ENCODE data around the gene FOXN3.
"Not testable (repeated sequence)": the region's sequence is repeated elsewhere in the genome, so short reads cannot be mapped to it uniquely, and the experiment has no call there.

FOXN3 gene

GRCh38 chr14:89164168-89165073 lies 252.6 kb downstream of the FOXN3 start:
- Histone ChIP-seq H3K4me1 (ENCODE audit: control insufficient read depth, insufficient read depth, low read length) (peaks cover 7% of the 10 kb centered on the region), H3K9ac (ENCODE audit: low read length in 2 of 2) (no peak overlapping the region), H3K9me3 (ENCODE audit: control insufficient read depth in 2 of 2, low read length in 2 of 2) (peaks cover 0 to 2% of the 10 kb centered on the region in 2 donors), H3K36me3 (ENCODE audit: control insufficient read depth in 2 of 2, insufficient read depth in 2 of 2, low read length in 2 of 2) (peaks cover 12 to 16% of the 10 kb centered on the region in 2 donors), H3K27me3 (ENCODE audit: control insufficient read depth in 1 of 2, insufficient read depth in 2 of 2, low read length in 2 of 2) (no peaks in the 10 kb centered on the region), H3K4me3 (ENCODE audit: low read length in 2 of 2) (peak overlapping the region in 1 of 2 donors; percentile 65), H3K27ac (ENCODE audit: low read length) (no peak overlapping the region)

GRCh38 chr14:89163031-89163636 lies 253.9 kb downstream of the FOXN3 start:
- Histone ChIP-seq H3K4me1 (ENCODE audit: control insufficient read depth, insufficient read depth, low read length) (peaks cover 7% of the 10 kb centered on the region), H3K27me3 (ENCODE audit: control insufficient read depth in 1 of 2, insufficient read depth in 2 of 2, low read length in 2 of 2) (no peaks in the 10 kb centered on the region), H3K9me3 (ENCODE audit: control insufficient read depth in 2 of 2, low read length in 2 of 2) (no peaks in the 10 kb centered on the region), H3K27ac (ENCODE audit: low read length) (no peak overlapping the region), H3K9ac (ENCODE audit: low read length in 2 of 2) (no peak overlapping the region), H3K36me3 (ENCODE audit: control insufficient read depth in 2 of 2, insufficient read depth in 2 of 2, low read length in 2 of 2) (peaks cover 12 to 16% of the 10 kb centered on the region in 2 donors), H3K4me3 (ENCODE audit: low read length in 2 of 2) (no peak overlapping the region)

- Histone ChIP-seq H3K9ac (ENCODE audit: low read length in 2 of 2) (no peak overlapping the region), H3K27ac (ENCODE audit: low read length) (no peak overlapping the region), H3K36me3 (ENCODE audit: control insufficient read depth in 2 of 2, insufficient read depth in 2 of 2, low read length in 2 of 2) (peaks cover 12 to 16% of the 10 kb centered on the region in 2 donors), H3K9me3 (ENCODE audit: control insufficient read depth in 2 of 2, low read length in 2 of 2) (no peaks in the 10 kb centered on the region), H3K4me1 (ENCODE audit: control insufficient read depth, insufficient read depth, low read length) (peaks cover 7% of the 10 kb centered on the region), H3K27me3 (ENCODE audit: control insufficient read depth in 1 of 2, insufficient read depth in 2 of 2, low read length in 2 of 2) (no peaks in the 10 kb centered on the region), H3K4me3 (ENCODE audit: low read length in 2 of 2) (no peak overlapping the region)
Measured at GRCh38 chr14:89162586-89162985, 254.4 kb downstream of the FOXN3 start.

GRCh38 chr14:89160437-89160836 lies 256.6 kb downstream of the FOXN3 start:
- no peak overlapping the region for H3K9ac ChIP-seq (ENCODE audit: low read length in 2 of 2)
- H3K36me3 ChIP-seq (ENCODE audit: control insufficient read depth in 2 of 2, insufficient read depth in 2 of 2, low read length in 2 of 2) = peaks cover 16 to 18% of the 10 kb centered on the region in 2 donors
- H3K4me1 ChIP-seq (ENCODE audit: control insufficient read depth, insufficient read depth, low read length) = peaks cover 7% of the 10 kb centered on the region
- H3K4me3 ChIP-seq (ENCODE audit: low read length in 2 of 2) = no peak overlapping the region
- H3K27ac ChIP-seq (ENCODE audit: low read length) = no peak overlapping the region
- no peaks in the 10 kb centered on the region for H3K9me3 ChIP-seq (ENCODE audit: control insufficient read depth in 2 of 2, low read length in 2 of 2)
- H3K27me3 ChIP-seq (ENCODE audit: control insufficient read depth in 1 of 2, insufficient read depth in 2 of 2, low read length in 2 of 2) = no peaks in the 10 kb centered on the region

- no peak overlapping the region for H3K27ac ChIP-seq (ENCODE audit: low read length)
- no peak overlapping the region for H3K9ac ChIP-seq (ENCODE audit: low read length in 2 of 2)
- H3K9me3 ChIP-seq (ENCODE audit: control insufficient read depth in 2 of 2, low read length in 2 of 2) = no peaks in the 10 kb centered on the region
- no peaks in the 10 kb centered on the region for H3K27me3 ChIP-seq (ENCODE audit: control insufficient read depth in 1 of 2, insufficient read depth in 2 of 2, low read length in 2 of 2)
- peaks cover 18 to 19% of the 10 kb centered on the region in 2 donors for H3K36me3 ChIP-seq (ENCODE audit: control insufficient read depth in 2 of 2, insufficient read depth in 2 of 2, low read length in 2 of 2)
- no peaks in the 10 kb centered on the region for H3K4me1 ChIP-seq (ENCODE audit: control insufficient read depth, insufficient read depth, low read length)
- no peak overlapping the region for H3K4me3 ChIP-seq (ENCODE audit: low read length in 2 of 2)
Measured at GRCh38 chr14:89158701-89159100, 258.3 kb downstream of the FOXN3 start.

GRCh38 chr14:89158104-89158503 lies 258.9 kb downstream of the FOXN3 start:
- not testable (repeated sequence) for H3K27ac ChIP-seq (ENCODE audit: low read length); H3K27me3 ChIP-seq (ENCODE audit: control insufficient read depth in 1 of 2, insufficient read depth in 2 of 2, low read length in 2 of 2); H3K9ac ChIP-seq (ENCODE audit: low read length in 2 of 2); H3K4me1 ChIP-seq (ENCODE audit: control insufficient read depth, insufficient read depth, low read length); H3K9me3 ChIP-seq (ENCODE audit: control insufficient read depth in 2 of 2, low read length in 2 of 2); H3K4me3 ChIP-seq (ENCODE audit: low read length in 2 of 2)
- H3K36me3 ChIP-seq (ENCODE audit: control insufficient read depth in 2 of 2, insufficient read depth in 2 of 2, low read length in 2 of 2) = peaks cover 18 to 19% of the 10 kb centered on the region in 2 donors

- Histone ChIP-seq H3K4me3 (ENCODE audit: low read length in 2 of 2) (no peak overlapping the region), H3K9ac (ENCODE audit: low read length in 2 of 2) (no peak overlapping the region), H3K27ac (ENCODE audit: low read length) (no peak overlapping the region), H3K27me3 (ENCODE audit: control insufficient read depth in 1 of 2, insufficient read depth in 2 of 2, low read length in 2 of 2) (no peaks in the 10 kb centered on the region), H3K9me3 (ENCODE audit: control insufficient read depth in 2 of 2, low read length in 2 of 2) (no peaks in the 10 kb centered on the region), H3K36me3 (ENCODE audit: control insufficient read depth in 2 of 2, insufficient read depth in 2 of 2, low read length in 2 of 2) (peaks cover 6% of the 10 kb centered on the region in 2 donors), H3K4me1 (ENCODE audit: control insufficient read depth, insufficient read depth, low read length) (no peaks in the 10 kb centered on the region)
Measured at GRCh38 chr14:89155491-89155890, 261.5 kb downstream of the FOXN3 start.

GRCh38 chr14:89151693-89152092 lies 265.3 kb downstream of the FOXN3 start:
- not testable (repeated sequence) for H3K36me3 ChIP-seq (ENCODE audit: control insufficient read depth in 2 of 2, insufficient read depth in 2 of 2, low read length in 2 of 2); H3K27me3 ChIP-seq (ENCODE audit: control insufficient read depth in 1 of 2, insufficient read depth in 2 of 2, low read length in 2 of 2); H3K27ac ChIP-seq (ENCODE audit: low read length); H3K4me3 ChIP-seq (ENCODE audit: low read length in 2 of 2); H3K9ac ChIP-seq (ENCODE audit: low read length in 2 of 2); H3K4me1 ChIP-seq (ENCODE audit: control insufficient read depth, insufficient read depth, low read length); H3K9me3 ChIP-seq (ENCODE audit: control insufficient read depth in 2 of 2, low read length in 2 of 2)

- Histone ChIP-seq H3K9me3 (ENCODE audit: control insufficient read depth in 2 of 2, low read length in 2 of 2) (no peaks in the 10 kb centered on the region), H3K27me3 (ENCODE audit: control insufficient read depth in 1 of 2, insufficient read depth in 2 of 2, low read length in 2 of 2) (no peaks in the 10 kb centered on the region), H3K4me1 (ENCODE audit: control insufficient read depth, insufficient read depth, low read length) (no peaks in the 10 kb centered on the region), H3K36me3 (ENCODE audit: control insufficient read depth in 2 of 2, insufficient read depth in 2 of 2, low read length in 2 of 2) (no peaks in the 10 kb centered on the region), H3K27ac (ENCODE audit: low read length) (no peak overlapping the region), H3K9ac (ENCODE audit: low read length in 2 of 2) (no peak overlapping the region), H3K4me3 (ENCODE audit: low read length in 2 of 2) (no peak overlapping the region)
Measured at GRCh38 chr14:89146274-89146673, 270.8 kb downstream of the FOXN3 start.

- H3K36me3 ChIP-seq (ENCODE audit: control insufficient read depth in 2 of 2, insufficient read depth in 2 of 2, low read length in 2 of 2) = no peaks in the 10 kb centered on the region
- H3K27me3 ChIP-seq (ENCODE audit: control insufficient read depth in 1 of 2, insufficient read depth in 2 of 2, low read length in 2 of 2) = no peaks in the 10 kb centered on the region
- no peaks in the 10 kb centered on the region for H3K4me1 ChIP-seq (ENCODE audit: control insufficient read depth, insufficient read depth, low read length)
- H3K9me3 ChIP-seq (ENCODE audit: control insufficient read depth in 2 of 2, low read length in 2 of 2) = no peaks in the 10 kb centered on the region
- H3K27ac ChIP-seq (ENCODE audit: low read length) = no peak overlapping the region
- no peak overlapping the region for H3K4me3 ChIP-seq (ENCODE audit: low read length in 2 of 2)
- no peak overlapping the region for H3K9ac ChIP-seq (ENCODE audit: low read length in 2 of 2)
Measured at GRCh38 chr14:89144642-89145041, 272.4 kb downstream of the FOXN3 start.

GRCh38 chr14:89144066-89144465 lies 273.0 kb downstream of the FOXN3 start:
- Histone ChIP-seq H3K9ac (ENCODE audit: low read length in 2 of 2) (no peak overlapping the region), H3K36me3 (ENCODE audit: control insufficient read depth in 2 of 2, insufficient read depth in 2 of 2, low read length in 2 of 2) (no peaks in the 10 kb centered on the region), H3K27ac (ENCODE audit: low read length) (no peak overlapping the region), H3K9me3 (ENCODE audit: control insufficient read depth in 2 of 2, low read length in 2 of 2) (no peaks in the 10 kb centered on the region), H3K27me3 (ENCODE audit: control insufficient read depth in 1 of 2, insufficient read depth in 2 of 2, low read length in 2 of 2) (no peaks in the 10 kb centered on the region), H3K4me1 (ENCODE audit: control insufficient read depth, insufficient read depth, low read length) (no peaks in the 10 kb centered on the region), H3K4me3 (ENCODE audit: low read length in 2 of 2) (no peak overlapping the region)
